ENCODE measurements around the gene LRRC73. TPM values are rescaled to one million over a fixed set of nuclear protein-coding genes. Genes with fewer than 3 reads are reported as not detected.

Gene LRRC73
- total and polyA plus RNA-seq, 9 of the 15 experiments (the other 6 are each of a cell fraction or from before 2014, with no cell fraction given), result 0.07 to 0.55 (median 0.16) TPM; not detected in 3

GRCh38 chr6:43477235-43478007, 32.7 kb downstream of the LRRC73 start, which contains the start of gene TJAP1 (continued):
- peak; percentile 87 for TF ChIP-seq E2F8 (IDR thresholded peaks at IDR 0.05; ENCODE audit: low read depth, partially characterized antibody)
- no peak for TF ChIP-seq TRIM28 (IDR thresholded peaks at IDR 0.05)
- TF ChIP-seq TCFL5 (CRISPR knock-in tag; conservative IDR thresholded peaks at IDR 0.05), result no peak
- peak; percentile 52 to 83 for TF ChIP-seq MNT (conservative IDR thresholded peaks at IDR 0.05)
- TF ChIP-seq RBFOX2 (IDR thresholded peaks at IDR 0.05; ENCODE audit: low read depth, low read length), result peak; percentile 97
- no peak for TF ChIP-seq ZNF224 (CRISPR knock-in tag; IDR thresholded peaks at IDR 0.05)
- TF ChIP-seq ZKSCAN1 (IDR thresholded peaks at IDR 0.05; ENCODE audit: low read depth, low read length), result 0 out of 2 replicates have a peak, but pooled peaks have one; percentile 15
- no peak for TF ChIP-seq IRF2 (CRISPR knock-in tag; IDR thresholded peaks at IDR 0.05)
- TF ChIP-seq ASH1L (IDR thresholded peaks at IDR 0.05; ENCODE audit: borderline replicate concordance, low read depth, partially characterized antibody), result no peak
- TF ChIP-seq ZNF124 (CRISPR knock-in tag; IDR thresholded peaks at IDR 0.05), result no peak
- no peak for TF ChIP-seq HDAC3 (IDR thresholded peaks at IDR 0.05; ENCODE audit: borderline replicate concordance, partially characterized antibody)
- peak; percentile 66; the same call in 1 of the 2 replicates for TF ChIP-seq ZBTB2 (IDR thresholded peaks at IDR 0.05)
- 0 out of 2 replicates have a peak, but pooled peaks have one; percentile 18 for TF ChIP-seq HDAC2 (IDR thresholded peaks at IDR 0.05)
- TF ChIP-seq SPI1 (IDR thresholded peaks at IDR 0.05; ENCODE audit: borderline replicate concordance, low read depth, low read length), result no peak
- peak; percentile 97 for TF ChIP-seq TFAP4 (CRISPR knock-in tag; IDR thresholded peaks at IDR 0.05; ENCODE audit: borderline replicate concordance)
- no peak for TF ChIP-seq ATF4 (CRISPR knock-in tag; IDR thresholded peaks at IDR 0.05)
- no peak for TF ChIP-seq NELFE (IDR thresholded peaks at IDR 0.05; ENCODE audit: insufficient read depth, insufficient read length)
- TF ChIP-seq HNRNPLL (IDR thresholded peaks at IDR 0.05; ENCODE audit: low read depth, low read length, poor library complexity, severe bottlenecking), result peak; percentile 80
- no peak for TF ChIP-seq ZNF121 (CRISPR knock-in tag; conservative IDR thresholded peaks at IDR 0.05)

Data from K562 (cell line).